Subcutaneous adipose tissue (tissue), 4 donors: Measurements from ENCODE around the gene CCR8. TPM values are rescaled to one million over a fixed set of nuclear protein-coding genes. Genes with fewer than 3 reads are reported as not detected.

Source experiments
- CTCF ChIP-seq: fragments of 450-650 bp; IDR thresholded peaks from one replicate; pipeline ENCODE4 v1.5.1; 2016; ENCODE audit warnings: low read depth, mild to moderate bottlenecking, control low read depth, antibody characterized with exemption, moderate library complexity
- total RNA-seq, 4 donors: library from RNA; depleted of rRNA; stranded (reverse); fragments of >200 nt; gene quantifications; one replicate each; pipeline ENCODE4 v1.1.0, GENCODE V29; 2016

Gene CCR8
- total RNA-seq, 4 donors from 2014 or later = not detected

GRCh38 chr3:39327746-39328349 is 1.7 kb upstream of the CCR8 start:
- no peak for TF ChIP-seq CTCF

GRCh38 chr3:39330824-39331223 is 1.3 kb downstream of the CCR8 start:
- no peak for TF ChIP-seq CTCF

- no peak for TF ChIP-seq CTCF
These were observed 3.0 kb downstream of the CCR8 start for GRCh38 chr3:39332525-39332924.

GRCh38 chr3:39333607-39334006 is 4.1 kb downstream of the CCR8 start:
- TF ChIP-seq CTCF = no peak

- TF ChIP-seq CTCF = no peak
These were observed 4.7 kb downstream of the CCR8 start for GRCh38 chr3:39334205-39334604.

GRCh38 chr3:39338201-39338600 is 8.7 kb downstream of the CCR8 start:
- TF ChIP-seq CTCF = no peak

GRCh38 chr3:39339086-39339485 is 9.6 kb downstream of the CCR8 start:
- no peak for TF ChIP-seq CTCF
